ENCODE results near the gene GPR153.

DNA sequence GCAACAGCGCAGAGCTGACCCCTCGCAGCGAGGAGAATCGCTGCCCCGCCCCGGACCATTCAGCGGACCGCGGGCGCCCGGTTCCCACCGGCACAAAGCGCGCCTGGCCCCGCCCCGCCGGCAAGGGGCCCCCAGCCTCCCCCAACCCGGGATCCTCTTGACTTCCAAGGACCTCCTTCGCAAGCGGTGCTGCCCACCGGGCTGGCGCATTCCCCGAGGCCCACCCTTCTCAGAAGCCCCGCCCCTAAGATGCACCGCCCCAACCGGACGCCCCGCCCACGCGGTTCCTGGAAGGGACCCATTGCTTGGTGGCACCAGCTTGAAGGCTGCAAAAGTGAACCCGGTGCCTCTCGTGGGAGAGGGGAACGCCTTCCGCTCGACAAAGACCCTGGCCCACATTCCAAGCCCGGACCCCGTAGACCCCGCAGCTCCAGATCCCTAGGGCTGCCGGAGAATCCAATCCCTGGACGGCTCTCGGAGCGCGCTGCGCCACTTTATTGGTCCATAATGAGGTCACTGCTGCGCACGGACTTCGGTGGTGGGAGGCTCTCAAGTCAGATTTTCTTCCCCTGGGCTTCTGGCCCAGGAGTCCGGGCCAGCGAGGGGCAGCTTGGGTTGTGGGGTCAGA is 14.9 kb downstream of the GPR153 start:
- TF ChIP-seq, protein P1, sequence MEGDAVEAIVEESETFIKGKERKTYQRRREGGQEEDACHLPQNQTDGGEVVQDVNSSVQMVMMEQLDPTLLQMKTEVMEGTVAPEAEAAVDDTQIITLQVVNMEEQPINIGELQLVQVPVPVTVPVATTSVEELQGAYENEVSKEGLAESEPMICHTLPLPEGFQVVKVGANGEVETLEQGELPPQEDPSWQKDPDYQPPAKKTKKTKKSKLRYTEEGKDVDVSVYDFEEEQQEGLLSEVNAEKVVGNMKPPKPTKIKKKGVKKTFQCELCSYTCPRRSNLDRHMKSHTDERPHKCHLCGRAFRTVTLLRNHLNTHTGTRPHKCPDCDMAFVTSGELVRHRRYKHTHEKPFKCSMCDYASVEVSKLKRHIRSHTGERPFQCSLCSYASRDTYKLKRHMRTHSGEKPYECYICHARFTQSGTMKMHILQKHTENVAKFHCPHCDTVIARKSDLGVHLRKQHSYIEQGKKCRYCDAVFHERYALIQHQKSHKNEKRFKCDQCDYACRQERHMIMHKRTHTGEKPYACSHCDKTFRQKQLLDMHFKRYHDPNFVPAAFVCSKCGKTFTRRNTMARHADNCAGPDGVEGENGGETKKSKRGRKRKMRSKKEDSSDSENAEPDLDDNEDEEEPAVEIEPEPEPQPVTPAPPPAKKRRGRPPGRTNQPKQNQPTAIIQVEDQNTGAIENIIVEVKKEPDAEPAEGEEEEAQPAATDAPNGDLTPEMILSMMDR (IDR thresholded peaks at IDR 0.05 in 8 of 11, conservative IDR thresholded peaks at IDR 0.05 in 3 of 11): no peak
- TF ChIP-seq POLR2AphosphoS5 (IDR thresholded peaks at IDR 0.05) (no peak), POLR2A (IDR thresholded peaks at IDR 0.05) (no peak)
